Ovary (tissue), 9 donors: ENCODE measurements around the gene CD72. TPM values are rescaled to one million over a fixed set of nuclear protein-coding genes. Genes with fewer than 3 reads are reported as not detected.
A peak's percentile ranks its signal among the peaks of the same experiment; 100 is the strongest.

ENCODE experiments used
- DNase-seq, 5 donors: peaks; one replicate each; pipeline ENCODE4 v3.0.0-alpha.2; 2019 to 2020
- H3K27ac ChIP-seq, 2 donors: fragments of 200-600 bp; one replicate each; pipeline versions ENCODE4 v1.5.1 to v1.8.0; 2019 to 2022
- H3K27me3 ChIP-seq: fragments of 200-600 bp; one replicate; pipeline ENCODE4 v1.8.0; 2022
- H3K36me3 ChIP-seq: fragments of 200-600 bp; sonication (generic); one replicate; pipeline ENCODE4 v1.5.1; 2019
- H3K4me1 ChIP-seq: one replicate; pipeline ENCODE4 v1.8.1; 2013; ENCODE audit warnings: mild to moderate bottlenecking, moderate library complexity; ENCODE audit not compliant: insufficient read depth
- H3K4me3 ChIP-seq: fragments of 200-600 bp; sonication (generic); one replicate; pipeline ENCODE4 v1.5.1; 2017
- H3K9me3 ChIP-seq, 2 donors: fragments of 200-600 bp in 1 of 2; sonication (generic) in 1 of 2; one replicate each; pipeline versions ENCODE4 v1.5.1 to v1.8.1; 2013 to 2019; ENCODE audit warnings: mild to moderate bottlenecking in 1 of 2, moderate library complexity in 1 of 2
- EP300 ChIP-seq: sonication (generic); formaldehyde crosslinking; IDR thresholded peaks from one replicate; pipeline ENCODE4 v1.6.1; 2017; ENCODE audit warnings: antibody characterized with exemption
- POLR2A ChIP-seq: fragments of 450-650 bp; IDR thresholded peaks from one replicate; pipeline ENCODE4 v1.6.1; 2017; ENCODE audit warnings: antibody characterized with exemption, mild to moderate bottlenecking, moderate library complexity
- WGBS, 3 donors: extraction: QIAGEN DNeasy Blood & Tissue Kit in 1 of 3; methylation state at CpG; one replicate each; pipeline versions ENCODE4 v1.1.5 to v1.1.7; 2013 to 2017; 5-methylcytosine and 5-hydroxymethylcytosine counted together
- intact Hi-C, 4 donors: fragments of 100-400 bp; cut with DNase I; formaldehyde crosslinking; loops; one replicate each; pipeline versions ENCODE4 v1.11.0 to v1.15.1; 2022 to 2023
- polyA plus RNA-seq, 2 donors: library from polyadenylated mRNA; stranded (reverse); fragments of 200-250 nt in 1 of 2; fragments of 350-450 nt in 1 of 2; fragmentation: Illumina TruSeq in 1 of 2; extraction: RNeasy Lipid Tissue Mini Kit (QIAGEN cat#74804) in 1 of 2; gene quantifications; one replicate each; pipeline ENCODE4 v1.2.3, GENCODE V29; 2013 to 2014
- total RNA-seq, 7 donors: library from RNA; depleted of rRNA in 2 of 7; stranded (reverse); fragments of >200 nt in 2 of 7; fragmentation: NEBNext Ultra II Directional in 3 of 7; extraction: Animal tissue kit (Norgen Biotek cat#: 25700) in 3 of 7; gene quantifications; one replicate each; pipeline versions ENCODE4 v1.1.0 to v1.2.4, GENCODE V29; 2016 to 2023
- TF ChIP-seq, protein P1 (sequence below), 3 donors: fragments of 450-650 bp in 2 of 3; fragments of 200-600 bp in 1 of 3; IDR thresholded peaks; one replicate each; pipeline versions ENCODE4 v1.5.1 to v1.8.0; 2016 to 2022; ENCODE audit warnings: antibody characterized with exemption in 3 of 3, mild to moderate bottlenecking in 1 of 3
- donor health status: DM: no; HTN: no; CAD: no; lungs with moderate emphysema.
- donor health status: DM: no; HTN: no; CAD: no.
- donor health status: Bipolar disorder and iron deficiency.
- donor health status: DM: yes; HTN: yes; CAD: no.
- donor health status: DM: no; HTN: no; CAD: no.
- donor health status: DM: yes; HTN: yes; CAD: no.

Gene CD72
- total and polyA plus RNA-seq, 9 donors = 0.28 to 4.1 (median 1.2) TPM

DNA sequence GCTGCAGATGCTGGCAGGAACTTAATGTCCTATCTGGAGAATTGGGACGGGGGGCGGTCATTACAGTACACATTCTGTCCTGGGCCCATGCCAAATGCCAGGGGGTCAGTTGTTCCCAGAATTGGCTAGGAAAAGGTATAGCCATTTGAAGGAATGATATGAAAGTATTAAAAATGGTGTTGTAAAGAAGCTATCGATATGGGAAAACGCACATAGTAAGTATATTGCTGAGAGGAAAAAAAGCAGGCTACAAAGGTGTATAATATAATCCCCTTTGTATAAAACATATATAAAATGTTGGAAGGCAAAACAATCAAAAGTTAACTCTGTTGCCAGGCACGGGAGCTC lies 47.2 kb upstream of the CD72 start:
- intact Hi-C loops = no loop called here
- Histone ChIP-seq H3K27me3 (no peaks in the 10 kb centered on the region), H3K4me3 (peak overlapping the region; percentile 45), H3K9me3 (no peaks in the 10 kb centered on the region), H3K36me3 (no peaks in the 10 kb centered on the region), H3K27ac (peak overlapping the region in 1 of 2 donors; percentile 24), H3K4me1 (no peaks in the 10 kb centered on the region)
- 13 to 22% (median 19%) methylated on average over 5 of the region's 5 CpGs for WGBS, 3 donors
- TF ChIP-seq EP300 (no peak), POLR2A (no peak)
- TF ChIP-seq, protein P1, sequence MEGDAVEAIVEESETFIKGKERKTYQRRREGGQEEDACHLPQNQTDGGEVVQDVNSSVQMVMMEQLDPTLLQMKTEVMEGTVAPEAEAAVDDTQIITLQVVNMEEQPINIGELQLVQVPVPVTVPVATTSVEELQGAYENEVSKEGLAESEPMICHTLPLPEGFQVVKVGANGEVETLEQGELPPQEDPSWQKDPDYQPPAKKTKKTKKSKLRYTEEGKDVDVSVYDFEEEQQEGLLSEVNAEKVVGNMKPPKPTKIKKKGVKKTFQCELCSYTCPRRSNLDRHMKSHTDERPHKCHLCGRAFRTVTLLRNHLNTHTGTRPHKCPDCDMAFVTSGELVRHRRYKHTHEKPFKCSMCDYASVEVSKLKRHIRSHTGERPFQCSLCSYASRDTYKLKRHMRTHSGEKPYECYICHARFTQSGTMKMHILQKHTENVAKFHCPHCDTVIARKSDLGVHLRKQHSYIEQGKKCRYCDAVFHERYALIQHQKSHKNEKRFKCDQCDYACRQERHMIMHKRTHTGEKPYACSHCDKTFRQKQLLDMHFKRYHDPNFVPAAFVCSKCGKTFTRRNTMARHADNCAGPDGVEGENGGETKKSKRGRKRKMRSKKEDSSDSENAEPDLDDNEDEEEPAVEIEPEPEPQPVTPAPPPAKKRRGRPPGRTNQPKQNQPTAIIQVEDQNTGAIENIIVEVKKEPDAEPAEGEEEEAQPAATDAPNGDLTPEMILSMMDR (IDR thresholded peaks at IDR 0.05) = no peak
- DNase-seq = no peak

DNA sequence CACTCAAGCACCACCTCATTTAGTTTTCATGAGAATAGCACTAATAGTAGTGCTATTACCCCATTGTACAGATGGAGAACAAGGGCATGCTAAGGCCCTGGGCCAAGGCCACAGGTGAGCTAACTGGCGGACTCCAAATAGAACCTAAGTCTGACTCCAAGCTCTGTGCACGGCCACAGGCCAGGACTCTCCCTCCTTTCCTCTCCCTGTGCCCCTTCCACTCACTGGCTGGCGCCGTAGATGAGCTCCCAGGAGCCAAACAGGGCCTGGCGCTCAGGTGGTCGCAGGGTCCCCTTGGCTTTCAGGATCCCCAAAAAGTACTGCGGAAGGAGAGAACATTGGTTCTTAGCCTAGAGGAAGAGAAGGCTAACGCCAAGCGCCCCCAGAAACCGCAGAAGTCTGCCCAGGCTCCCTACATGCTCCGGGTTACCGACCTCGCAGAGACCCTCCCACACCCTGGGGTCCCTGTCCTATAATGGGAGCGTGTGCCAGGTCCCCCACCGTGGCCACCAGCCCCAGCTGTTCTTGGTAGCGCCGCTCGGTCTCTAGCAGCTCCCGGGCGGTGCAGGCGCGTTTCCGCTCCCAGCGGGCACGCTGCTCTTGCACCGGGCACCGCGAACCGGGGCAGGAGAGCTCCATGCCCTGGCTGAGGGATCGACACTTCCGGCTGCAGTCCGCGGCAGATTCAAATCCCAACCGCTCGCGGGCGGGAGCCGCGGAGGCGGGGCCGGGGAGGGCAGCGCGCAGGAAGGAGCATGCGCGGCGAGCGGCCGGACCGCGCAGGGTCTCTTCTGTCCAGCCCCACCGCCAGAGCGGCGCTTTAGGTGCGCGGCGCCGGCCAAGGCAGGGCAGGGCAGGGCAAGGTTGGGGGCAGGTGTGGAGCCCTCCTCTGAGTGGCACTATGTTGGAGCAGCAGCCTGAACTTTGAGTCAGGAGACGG lies 46.6 kb upstream of the CD72 start, which contains the start of gene ARHGEF39:
ARHGEF39 (minus strand) TSS at position 665 of the 940 bp plus-strand sequence; CDS start at position 639, 26 bp downstream.
- no peaks in the 10 kb centered on the region for H3K36me3 ChIP-seq
- no peaks in the 10 kb centered on the region for H3K9me3 ChIP-seq
- H3K27me3 ChIP-seq = no peaks in the 10 kb centered on the region
- peak within 1 kb of the TSS; percentile 1 to 24 for H3K27ac ChIP-seq
- intact Hi-C loops = loop anchor here in 2 of 4 donors (5.0 kb wide), 2 partner anchors 62 to 68 kb away; partner anchors contain the start of genes CREB3 (in 1 of the 2) and TLN1 (in 1 of the 2)
- peak within 1 kb of the TSS; percentile 45 for H3K4me3 ChIP-seq
- H3K4me1 ChIP-seq = no peaks in the 10 kb centered on the region
- no peak for TF ChIP-seq EP300
- TF ChIP-seq POLR2A = no peak
- TF ChIP-seq, protein P1 (IDR thresholded peaks at IDR 0.05) = no peak
- peak; percentile 69 to 85 (median 76) for DNase-seq
- 7 to 9% (median 9%) methylated on average over 49 to 58 of the region's 58 CpGs for WGBS, 3 donors

DNA sequence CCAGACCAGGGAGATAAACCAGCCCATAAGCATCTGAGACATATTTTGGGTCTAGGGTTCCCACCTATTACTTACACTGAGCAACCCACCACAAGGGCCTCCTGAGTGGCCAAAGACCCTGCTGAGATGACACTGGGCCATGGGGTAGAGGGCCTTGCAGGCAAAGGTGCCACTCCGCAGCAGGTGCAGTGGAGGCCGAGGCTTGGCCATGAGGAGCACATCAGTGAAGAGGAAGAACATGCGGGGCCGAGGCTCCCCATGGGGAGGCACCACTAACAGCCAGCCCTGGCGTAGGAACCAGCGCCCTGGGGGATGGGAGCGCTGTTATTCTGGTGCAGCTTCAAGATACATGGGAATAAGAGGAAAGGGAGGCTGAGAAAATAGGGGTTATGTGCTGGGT lies 44.2 kb upstream of the CD72 start:
- intact Hi-C loops = loop anchor here in 2 of 4 donors (5.0 kb wide), 2 partner anchors 65 to 70 kb away; partner anchors contain the start of genes CREB3 (in 1 of the 2) and TLN1 (in 1 of the 2)
- WGBS, 3 donors = 87 to 90% (median 88%) methylated on average over 7 of the region's 7 CpGs
- TF ChIP-seq, protein P1 (IDR thresholded peaks at IDR 0.05) = no peak
- TF ChIP-seq EP300 (no peak), POLR2A (no peak)
- no peak overlapping the region for H3K27ac ChIP-seq
- DNase-seq = no peak
- H3K9me3 ChIP-seq = no peaks in the 10 kb centered on the region
- no peak overlapping the region for H3K4me3 ChIP-seq
- H3K27me3 ChIP-seq = no peaks in the 10 kb centered on the region
- H3K36me3 ChIP-seq = no peaks in the 10 kb centered on the region
- no peaks in the 10 kb centered on the region for H3K4me1 ChIP-seq

DNA sequence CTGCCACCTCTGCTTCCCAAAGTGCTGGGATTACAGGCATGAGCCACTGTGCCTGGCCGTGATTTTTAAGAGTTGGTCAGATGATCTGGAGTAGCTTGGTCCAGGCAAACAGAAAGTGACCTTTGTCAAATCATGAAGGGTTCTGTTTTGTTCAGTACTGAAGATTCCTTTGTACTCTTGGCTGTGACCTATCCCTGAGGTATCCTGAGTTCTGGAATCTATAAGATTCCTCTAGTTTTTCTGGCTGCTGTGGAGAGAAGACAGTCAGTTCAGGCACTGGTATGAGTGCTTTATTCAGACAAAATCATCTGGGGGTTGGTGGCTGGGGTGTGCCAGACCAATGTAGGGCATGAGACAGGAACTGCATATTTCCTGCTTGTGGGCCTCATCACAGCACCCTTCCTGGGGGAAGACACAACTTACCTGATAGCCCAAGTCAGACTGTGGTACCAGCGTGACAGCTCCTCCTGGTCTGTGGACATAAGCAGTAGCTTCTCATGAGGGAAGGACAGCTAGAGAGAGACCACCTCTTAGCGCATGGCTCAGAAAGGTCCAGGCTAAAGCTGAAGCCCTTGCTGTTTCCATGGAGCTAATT lies 43.6 kb upstream of the CD72 start:
- TF ChIP-seq, protein P1 (IDR thresholded peaks at IDR 0.05) = no peak
- TF ChIP-seq EP300 (no peak), POLR2A (no peak)

More for the DNA sequence above, 43.6 kb upstream of the CD72 start:
- Histone ChIP-seq H3K36me3 (no peaks in the 10 kb centered on the region), H3K27me3 (no peaks in the 10 kb centered on the region), H3K4me1 (no peaks in the 10 kb centered on the region), H3K9me3 (no peaks in the 10 kb centered on the region), H3K4me3 (no peak overlapping the region), H3K27ac (no peak overlapping the region)
- no peak for DNase-seq
- WGBS, 3 donors = 67 to 75% (median 72%) methylated on average over 3 of the region's 3 CpGs
- intact Hi-C loops = loop anchor here in 2 of 4 donors (5.0 kb wide), 2 partner anchors 65 to 70 kb away; partner anchors contain the start of genes CREB3 (in 1 of the 2) and TLN1 (in 1 of the 2)
